NOMO-1 treated with DMSO at 0.1 percent for 48 hours (cell line): Measurements from ENCODE around the gene SLC25A12.
A peak's percentile ranks its signal among the peaks of the same experiment; 100 is the strongest.

Source experiments
- DNase-seq: peaks from one replicate; lab custom pipeline; 2025; ENCODE audit not compliant: unreplicated experiment; lab: John Stamatoyannopoulos, UW

SLC25A12 gene

GRCh38 chr2:171889333-171889732 is 4.7 kb downstream of the SLC25A12 start:
- DNase-seq, result no peak

DNA sequence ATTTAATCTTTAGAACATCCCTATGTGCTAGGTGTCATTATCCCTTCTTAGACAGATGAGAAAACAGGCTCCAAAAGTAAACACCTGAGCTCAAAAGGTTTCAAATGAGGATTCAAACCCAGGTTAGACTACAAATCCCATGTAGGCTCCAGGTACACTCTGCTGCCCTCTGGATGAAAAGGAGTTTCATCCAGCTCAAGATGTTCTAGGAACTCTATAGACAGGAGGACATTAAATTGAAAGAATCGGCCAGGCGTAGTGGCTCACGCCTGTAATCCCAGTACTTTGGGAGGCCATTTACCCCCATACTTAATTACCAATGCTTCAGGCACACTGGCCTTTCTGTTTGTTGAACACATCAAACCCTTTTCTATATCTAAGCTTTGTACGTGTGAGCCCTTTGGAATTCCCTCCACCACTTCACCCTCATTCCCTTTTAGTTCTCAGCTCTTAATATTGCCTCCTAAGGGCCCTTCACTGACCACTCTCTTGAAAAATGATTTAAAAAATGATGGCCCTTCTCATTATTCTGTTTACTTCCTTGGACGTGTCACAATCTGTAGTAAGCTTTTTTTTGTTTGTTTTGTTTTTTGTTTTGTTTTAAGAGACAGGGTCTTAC is 10.7 kb downstream of the SLC25A12 start:
- no peak for DNase-seq

- no peak for DNase-seq
Measured at GRCh38 chr2:171882089-171882769, 11.8 kb downstream of the SLC25A12 start.

GRCh38 chr2:171880774-171881173 is 13.3 kb downstream of the SLC25A12 start:
- DNase-seq, result no peak

DNA sequence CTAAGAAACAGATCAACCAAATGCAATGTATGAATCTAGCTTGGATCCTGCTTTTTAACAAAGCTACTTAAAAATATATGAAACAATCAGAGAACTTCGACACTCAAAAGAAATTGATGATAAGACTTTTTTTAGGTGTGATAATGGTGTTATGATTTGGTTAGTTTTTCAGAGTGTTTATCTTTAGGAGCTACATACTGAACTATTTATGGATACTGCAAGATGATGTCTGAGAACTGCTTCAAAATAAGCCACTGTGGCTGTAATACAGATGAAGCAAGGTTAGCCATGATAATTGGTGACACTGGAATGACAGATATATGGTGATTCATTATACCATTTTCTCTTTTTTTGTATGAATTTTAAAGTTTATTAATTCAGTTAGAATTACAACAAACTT is 14.2 kb downstream of the SLC25A12 start:
- no peak for DNase-seq

GRCh38 chr2:171878481-171878993 is 15.5 kb downstream of the SLC25A12 start:
- no peak for DNase-seq

GRCh38 chr2:171874963-171875362 is 19.1 kb downstream of the SLC25A12 start:
- no peak for DNase-seq

DNA sequence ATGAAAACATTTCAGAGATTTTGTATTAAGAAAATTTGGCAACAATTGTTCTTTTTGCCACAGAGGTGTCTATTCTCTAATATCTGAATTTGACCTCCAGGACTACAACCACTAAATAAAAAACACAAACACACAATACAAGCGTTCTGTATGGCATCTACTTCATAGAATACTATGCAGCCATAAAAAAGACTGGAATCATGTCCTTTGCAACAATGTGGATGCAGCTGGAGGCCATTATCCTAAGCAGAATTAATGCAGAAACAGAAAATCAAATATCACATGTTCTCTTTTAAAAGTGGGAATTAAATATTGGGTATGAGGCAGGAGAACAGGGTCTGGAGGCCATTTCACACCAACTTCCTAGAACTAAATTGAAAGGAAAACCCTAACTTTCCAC is 19.5 kb downstream of the SLC25A12 start:
- no peak for DNase-seq

- DNase-seq, result no peak
Measured at GRCh38 chr2:171864357-171864985, 29.6 kb downstream of the SLC25A12 start.

DNA sequence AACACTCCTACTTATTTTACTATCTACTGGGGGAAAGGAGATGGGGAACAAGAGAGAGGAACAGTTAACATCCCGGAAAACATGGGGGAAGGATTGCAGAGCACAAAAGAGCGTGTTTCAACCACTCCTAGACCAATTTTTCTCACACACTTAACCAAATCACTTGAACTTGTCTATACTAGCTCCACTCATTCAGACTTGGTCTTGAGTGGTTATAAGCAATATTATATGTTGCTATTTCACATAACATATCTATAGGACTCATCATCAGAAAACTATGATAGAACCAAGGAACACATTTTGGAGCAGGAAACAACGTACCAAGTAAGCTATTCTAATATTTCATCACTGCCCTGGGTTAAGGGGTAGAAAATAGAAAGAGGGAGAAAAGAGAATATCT is 31.5 kb downstream of the SLC25A12 start:
- no peak for DNase-seq

GRCh38 chr2:171858397-171858958 is 35.6 kb downstream of the SLC25A12 start:
- no peak for DNase-seq

GRCh38 chr2:171855401-171855800 is 38.6 kb downstream of the SLC25A12 start:
- no peak for DNase-seq

- DNase-seq, result no peak
Measured at GRCh38 chr2:171852366-171852888, 41.6 kb downstream of the SLC25A12 start.

GRCh38 chr2:171847627-171848026 is 46.4 kb downstream of the SLC25A12 start:
- DNase-seq, result no peak

GRCh38 chr2:171846894-171847293 is 47.1 kb downstream of the SLC25A12 start:
- peak; percentile 2 for DNase-seq

GRCh38 chr2:171841996-171842395 is 52.0 kb downstream of the SLC25A12 start:
- DNase-seq, result no peak

GRCh38 chr2:171837736-171838135 is 56.3 kb downstream of the SLC25A12 start:
- DNase-seq, result no peak

GRCh38 chr2:171836146-171836910 is 57.7 kb downstream of the SLC25A12 start:
- DNase-seq, result no peak

DNA sequence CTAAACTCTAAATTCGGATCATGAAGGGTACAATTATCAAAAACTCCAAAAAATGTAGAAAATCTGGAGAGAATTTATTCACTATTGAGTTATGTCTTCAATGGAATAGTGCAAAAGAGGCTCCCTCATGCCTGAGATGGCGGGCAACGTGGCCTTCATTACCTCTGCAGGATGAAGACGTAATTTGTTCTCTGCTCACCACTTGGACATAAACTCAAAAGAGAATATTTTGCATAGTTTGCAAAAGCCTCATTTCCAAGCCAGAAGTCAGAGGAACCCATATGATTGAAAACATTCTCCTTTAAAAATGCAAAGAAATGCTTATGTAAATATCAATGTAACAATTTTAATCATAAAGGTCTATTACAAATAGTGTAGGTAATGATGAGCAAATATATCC is 58.7 kb downstream of the SLC25A12 start:
- DNase-seq, result no peak

DNA sequence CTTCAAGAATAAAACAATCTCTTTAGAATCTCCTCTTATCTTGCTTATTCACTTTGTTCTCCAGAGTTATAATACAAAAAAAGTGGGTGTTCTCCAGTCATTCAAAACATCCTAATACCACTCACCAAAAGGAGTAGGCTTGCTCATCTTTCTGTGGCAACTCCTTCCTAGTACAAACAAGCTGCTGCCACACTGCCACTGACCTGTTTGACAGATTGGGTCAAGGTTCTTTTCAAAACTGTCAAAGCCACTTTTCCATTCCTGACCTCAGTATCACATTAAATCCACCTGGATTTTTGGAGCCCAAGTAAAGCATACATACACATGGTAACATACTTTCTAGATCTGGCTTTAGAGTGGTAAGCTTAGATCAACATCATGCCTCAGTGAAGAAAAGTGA is 59.8 kb downstream of the SLC25A12 start:
- DNase-seq, result no peak

GRCh38 chr2:171832489-171832888 is 61.6 kb downstream of the SLC25A12 start:
- no peak for DNase-seq
